Activated CD8-positive, alpha-beta T cell treated with anti-CD3 and anti-CD28 coated beads for 36 hours (primary cell): ENCODE data around the gene RABIF. TPM values are rescaled to one million over a fixed set of nuclear protein-coding genes. Genes with fewer than 3 reads are reported as not detected.

ENCODE experiments used
- ATAC-seq: fragments of 200-7000 bp; cut with Tn5 transposase; one replicate; pipeline ENCODE4 v1.10.0; 2021; ENCODE audit warnings: mild to moderate bottlenecking, moderate library complexity
- CTCF ChIA-PET: fragments of 350-600 bp; sonication (Branson Sonifier 250); formaldehyde crosslinking; loops from one replicate; lab custom pipeline; 2021; ENCODE audit warnings: antibody characterized with exemption; lab: Charles Lee
- POLR2A ChIA-PET: fragments of 350-600 bp; sonication (Branson Sonifier 250); formaldehyde crosslinking; loops from one replicate; lab custom pipeline; 2021; ENCODE audit warnings: antibody characterized with exemption; lab: Charles Lee
- DNase-seq: peaks from one replicate; pipeline ENCODE4 v3.0.0-alpha.2; 2020
- H3K27ac Mint-ChIP-seq: one replicate; pipeline ENCODE4 v1.8.0; 2021; ENCODE audit warnings: mild to moderate bottlenecking, mixed read lengths
- H3K27me3 Mint-ChIP-seq: one replicate; pipeline ENCODE4 v1.8.0; 2021; ENCODE audit warnings: mixed read lengths
- H3K36me3 Mint-ChIP-seq: one replicate; pipeline ENCODE4 v1.8.0; 2021; ENCODE audit warnings: low read depth, mixed read lengths
- H3K4me1 Mint-ChIP-seq: one replicate; pipeline ENCODE4 v1.8.0; 2021; ENCODE audit warnings: low read depth, mixed read lengths
- H3K4me3 Mint-ChIP-seq: one replicate; pipeline ENCODE4 v1.8.0; 2021; ENCODE audit warnings: mild to moderate bottlenecking, moderate library complexity, mixed read lengths
- H3K9me3 Mint-ChIP-seq: one replicate; pipeline ENCODE4 v1.8.0; 2021; ENCODE audit warnings: mixed read lengths
- intact Hi-C: fragments of 100-400 bp; cut with micrococcal nuclease; formaldehyde crosslinking; loops from one replicate; pipeline ENCODE4 v1.10.0; 2022
- total RNA-seq, 2 experiments: library from RNA; stranded (reverse); gene quantifications; one replicate each; pipeline ENCODE4 v1.2.3, GENCODE V29; 2021
- TF ChIP-seq, protein P1 (sequence below): fragments of 200-600 bp; IDR thresholded peaks from one replicate; pipeline ENCODE4 v1.8.0; 2022; ENCODE audit warnings: antibody characterized with exemption, mild to moderate bottlenecking

RABIF gene
- total RNA-seq, 2 experiments from 2014 or later: 7.0 to 7.1 TPM

DNA sequence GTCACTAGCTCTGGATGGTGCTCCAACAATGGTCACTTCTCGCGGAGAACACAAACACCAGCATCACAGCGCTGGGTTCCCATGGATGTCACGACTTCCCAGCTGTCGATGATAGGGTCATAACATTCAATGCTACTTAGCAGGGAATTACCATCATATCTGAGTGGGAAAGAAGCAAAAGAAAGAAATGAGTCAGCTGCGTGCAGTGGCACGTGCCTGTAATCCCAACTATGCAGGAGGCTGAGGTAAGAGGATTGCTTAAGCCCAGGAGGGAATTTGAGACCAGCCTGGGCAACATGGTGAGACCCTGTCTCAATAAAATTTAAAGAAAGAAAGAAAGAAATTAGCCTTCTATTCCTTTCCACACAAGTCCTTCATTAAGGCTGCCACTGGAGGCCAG is 3.6 kb upstream of the RABIF start:
- Mint-ChIP-seq H3K4me3 (no peak overlapping the region), H3K27me3 (no peaks in the 10 kb centered on the region), H3K9me3 (no peaks in the 10 kb centered on the region), H3K4me1 (peaks cover 12% of the 10 kb centered on the region), H3K36me3 (peaks cover 24% of the 10 kb centered on the region), H3K27ac (no peak overlapping the region)
- ChIA-PET POLR2A (no interaction called here), CTCF (no interaction called here)
- intact Hi-C loops: no loop called here
- ATAC-seq (no peak), DNase-seq (no peak)
- TF ChIP-seq, protein P1, sequence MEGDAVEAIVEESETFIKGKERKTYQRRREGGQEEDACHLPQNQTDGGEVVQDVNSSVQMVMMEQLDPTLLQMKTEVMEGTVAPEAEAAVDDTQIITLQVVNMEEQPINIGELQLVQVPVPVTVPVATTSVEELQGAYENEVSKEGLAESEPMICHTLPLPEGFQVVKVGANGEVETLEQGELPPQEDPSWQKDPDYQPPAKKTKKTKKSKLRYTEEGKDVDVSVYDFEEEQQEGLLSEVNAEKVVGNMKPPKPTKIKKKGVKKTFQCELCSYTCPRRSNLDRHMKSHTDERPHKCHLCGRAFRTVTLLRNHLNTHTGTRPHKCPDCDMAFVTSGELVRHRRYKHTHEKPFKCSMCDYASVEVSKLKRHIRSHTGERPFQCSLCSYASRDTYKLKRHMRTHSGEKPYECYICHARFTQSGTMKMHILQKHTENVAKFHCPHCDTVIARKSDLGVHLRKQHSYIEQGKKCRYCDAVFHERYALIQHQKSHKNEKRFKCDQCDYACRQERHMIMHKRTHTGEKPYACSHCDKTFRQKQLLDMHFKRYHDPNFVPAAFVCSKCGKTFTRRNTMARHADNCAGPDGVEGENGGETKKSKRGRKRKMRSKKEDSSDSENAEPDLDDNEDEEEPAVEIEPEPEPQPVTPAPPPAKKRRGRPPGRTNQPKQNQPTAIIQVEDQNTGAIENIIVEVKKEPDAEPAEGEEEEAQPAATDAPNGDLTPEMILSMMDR: no peak

DNA sequence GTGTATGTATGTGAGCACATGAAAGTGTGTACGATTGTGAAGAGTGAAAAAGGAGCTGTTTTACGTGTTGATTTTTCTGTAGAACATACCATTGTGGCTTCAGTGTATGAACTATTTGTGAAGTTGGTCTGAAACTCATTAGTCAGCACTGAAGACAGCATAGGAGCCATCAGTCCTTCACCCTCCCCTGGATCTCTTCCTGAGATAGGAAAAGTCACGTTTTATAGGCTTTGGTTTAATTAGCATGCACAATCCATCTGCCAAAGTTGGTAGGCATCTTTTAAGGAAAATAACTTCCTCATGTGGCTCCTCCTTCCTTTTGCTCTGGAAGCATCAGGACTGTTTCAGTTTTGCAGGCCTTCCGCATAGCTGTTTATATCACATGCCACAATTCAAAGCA is 1.4 kb upstream of the RABIF start:
- intact Hi-C loops: no loop called here
- no peaks in the 10 kb centered on the region for H3K9me3 Mint-ChIP-seq
- H3K4me1 Mint-ChIP-seq: peaks cover 15% of the 10 kb centered on the region
- H3K36me3 Mint-ChIP-seq: peaks cover 24% of the 10 kb centered on the region
- CTCF ChIA-PET: interaction anchor here (0.7 to 1.2 kb wide), 4 partner anchors 9 to 171 kb away, joined by 3 to 6 read pairs (median 3); no protein-coding TSS in a partner anchor
- H3K27me3 Mint-ChIP-seq: no peaks in the 10 kb centered on the region
- ATAC-seq: no peak
- no peak overlapping the region for H3K4me3 Mint-ChIP-seq
- DNase-seq: no peak
- TF ChIP-seq, protein P1: no peak
- POLR2A ChIA-PET: interaction anchor here (0.9 to 1.2 kb wide), 2 partner anchors 11 to 62 kb away, joined by 3 read pairs; no protein-coding TSS in a partner anchor
- H3K27ac Mint-ChIP-seq: no peak overlapping the region

DNA sequence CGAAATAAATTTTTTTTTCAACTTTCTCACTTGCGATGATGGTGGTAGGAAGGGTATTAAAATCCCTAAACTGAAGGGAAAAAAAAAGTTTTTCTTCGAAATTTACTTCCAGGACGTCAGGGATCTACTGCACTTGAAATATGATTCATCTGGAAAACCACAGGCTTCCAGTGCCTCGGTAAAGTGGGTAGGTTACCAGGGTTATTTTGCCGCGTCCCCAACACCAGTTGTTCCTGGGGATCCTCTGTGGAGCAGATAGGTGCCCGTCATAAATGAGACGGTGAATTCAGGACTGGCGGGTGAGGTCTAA is 773 bp downstream of the RABIF start:
- peaks cover 24% of the 10 kb centered on the region for H3K4me1 Mint-ChIP-seq
- H3K4me3 Mint-ChIP-seq: peak overlapping the region; percentile 86
- ATAC-seq (no peak), DNase-seq (no peak)
- TF ChIP-seq, protein P1: no peak
- H3K27me3 Mint-ChIP-seq: no peaks in the 10 kb centered on the region
- intact Hi-C loops: loop anchor here (10.0 kb wide), 1 partner anchor 107 kb away; no protein-coding TSS in a partner anchor
- peaks cover 18% of the 10 kb centered on the region for H3K36me3 Mint-ChIP-seq
- POLR2A ChIA-PET: interaction anchor here (0.6 to 1.2 kb wide), 5 partner anchors 10 to 111 kb away, joined by 3 to 6 read pairs (median 4); partner anchors contain the start of gene KLHL12
- H3K9me3 Mint-ChIP-seq: no peaks in the 10 kb centered on the region
- CTCF ChIA-PET: interaction anchor here (0.6 to 1.0 kb wide), 4 partner anchors 9 to 978 kb away, joined by 3 to 4 read pairs (median 3); no protein-coding TSS in a partner anchor
- H3K27ac Mint-ChIP-seq: peak overlapping the region; percentile 86

DNA sequence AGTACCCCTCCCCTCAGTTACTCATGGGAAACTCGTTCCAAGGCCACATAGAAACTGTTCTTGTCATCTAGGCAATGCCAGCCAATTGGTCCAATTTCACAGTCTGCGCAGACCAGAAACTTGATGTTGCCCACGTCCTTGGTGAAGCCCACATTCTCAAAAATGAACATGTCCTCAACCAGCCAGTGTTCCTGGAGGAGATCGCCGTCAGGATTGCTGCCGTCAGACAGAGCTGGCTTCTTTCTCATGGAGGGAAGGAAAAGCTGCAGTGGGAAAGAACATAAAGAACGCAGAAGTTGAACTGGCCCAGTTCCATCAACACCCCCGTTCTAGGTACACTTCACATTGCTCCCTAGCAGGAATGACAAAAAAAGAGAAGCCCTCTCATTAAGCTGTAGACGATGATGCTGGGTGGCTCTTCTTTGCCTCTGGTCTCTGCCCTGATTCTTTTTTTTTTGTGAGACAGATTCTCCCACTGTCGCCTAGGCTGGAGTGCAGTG is 7.9 kb downstream of the RABIF start:
- Mint-ChIP-seq H3K4me3 (no peak overlapping the region), H3K36me3 (peaks cover 13% of the 10 kb centered on the region), H3K9me3 (no peaks in the 10 kb centered on the region), H3K27me3 (no peaks in the 10 kb centered on the region), H3K27ac (no peak overlapping the region), H3K4me1 (peaks cover 14% of the 10 kb centered on the region)
- POLR2A ChIA-PET: interaction anchor here (0.7 to 1.3 kb wide), 3 partner anchors 19 to 68 kb away, joined by 3 to 4 read pairs (median 4); no protein-coding TSS in a partner anchor
- no peak for ATAC-seq
- TF ChIP-seq, protein P1: no peak
- intact Hi-C loops: loop anchor here (10.0 kb wide), 1 partner anchor 114 kb away; no protein-coding TSS in a partner anchor
- CTCF ChIA-PET: interaction anchor here (0.9 to 1.1 kb wide), 2 partner anchors 18 to 119 kb away, joined by 3 read pairs; no protein-coding TSS in a partner anchor
- no peak for DNase-seq

DNA sequence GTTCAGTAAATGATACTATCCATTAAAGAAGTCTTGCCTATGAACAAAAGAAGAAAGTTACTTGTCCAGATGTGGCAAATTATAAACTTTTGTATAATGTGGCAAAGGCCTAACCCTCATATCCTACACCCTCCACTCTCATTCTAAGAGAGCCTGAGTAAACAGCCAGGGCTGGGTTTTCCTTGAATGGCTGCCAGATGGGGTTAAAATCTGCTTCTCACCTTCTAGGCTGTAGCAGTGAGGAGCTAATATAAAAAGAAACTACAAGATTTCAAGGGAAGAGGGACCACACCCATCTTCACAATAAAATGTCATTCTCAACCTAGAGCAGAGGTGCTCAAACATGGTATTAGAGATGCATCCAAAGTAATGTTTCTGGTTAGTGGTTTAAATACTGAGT is 8.9 kb downstream of the RABIF start:
- TF ChIP-seq, protein P1: no peak
- Mint-ChIP-seq H3K36me3 (peaks cover 13% of the 10 kb centered on the region), H3K27ac (no peak overlapping the region), H3K4me3 (no peak overlapping the region), H3K27me3 (no peaks in the 10 kb centered on the region), H3K9me3 (no peaks in the 10 kb centered on the region), H3K4me1 (peaks cover 12% of the 10 kb centered on the region)
- ATAC-seq (no peak), DNase-seq (no peak)
- POLR2A ChIA-PET: no interaction called here
- CTCF ChIA-PET: interaction anchor here (1.1 to 1.2 kb wide), 2 partner anchors 8 to 119 kb away, joined by 3 read pairs; no protein-coding TSS in a partner anchor
- intact Hi-C loops: loop anchor here (10.0 kb wide), 1 partner anchor 115 kb away; no protein-coding TSS in a partner anchor
